ENCODE results near the gene CDH11. TPM values are rescaled to one million over a fixed set of nuclear protein-coding genes. Genes with fewer than 3 reads are reported as not detected.

Gene CDH11
- total and polyA plus RNA-seq, 10 donors: 4.3 to 721 (median 305) TPM

DNA sequence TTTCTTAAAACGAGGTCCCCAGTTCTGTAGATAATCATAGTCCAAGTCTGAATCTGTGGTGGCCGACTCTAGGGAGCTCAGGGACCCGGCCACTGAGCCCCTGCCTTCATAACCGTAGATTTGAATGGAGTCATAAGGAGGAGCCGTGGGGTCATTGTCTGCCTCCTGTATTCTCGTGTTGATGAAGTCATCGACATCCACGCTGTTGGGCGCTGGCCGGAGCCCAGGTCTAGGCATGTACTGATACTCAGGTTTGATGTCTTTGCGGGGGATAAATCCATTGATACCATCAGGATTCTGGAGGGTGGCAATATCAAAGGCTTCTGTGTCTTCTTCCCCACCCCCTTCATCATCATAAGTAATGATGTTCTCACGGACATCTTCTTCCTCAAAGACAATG lies 174.2 kb downstream of the CDH11 start:
- peaks cover 0 to 39% (median 6%) of the 10 kb centered on the region in 6 donors for H3K36me3 ChIP-seq
- 77 to 89% (median 83%) methylated on average over 12 of the region's 12 CpGs for WGBS, 5 donors
- no peaks in the 10 kb centered on the region for H3K27me3 ChIP-seq (replicated peaks in 1 of 7)
- intact Hi-C loops (cut with DNase I; ENCODE audit: low total_unique reads): no loop called here
- no peak for DNase-seq
- TF ChIP-seq CTCF (IDR thresholded peaks at IDR 0.05 in 8 of 11, conservative IDR thresholded peaks at IDR 0.05 in 3 of 11) (no peak), POLR2AphosphoS5 (IDR thresholded peaks at IDR 0.05) (no peak), POLR2A (IDR thresholded peaks at IDR 0.05) (no peak)
- peak overlapping the region in 1 of 8 donors; percentile 43 for H3K27ac ChIP-seq
- H3K4me1 ChIP-seq: no peaks in the 10 kb centered on the region
- H3K9me3 ChIP-seq: peaks cover 0 to 12% (median 2%) of the 10 kb centered on the region in 8 donors
- no peak overlapping the region for H3K4me3 ChIP-seq

- intact Hi-C loops (cut with DNase I; ENCODE audit: low total_unique reads): no loop called here
- no peaks in the 10 kb centered on the region for H3K27me3 ChIP-seq (replicated peaks in 1 of 7)
- H3K36me3 ChIP-seq: no peaks in the 10 kb centered on the region
- H3K4me3 ChIP-seq: no peak overlapping the region
- TF ChIP-seq CTCF (IDR thresholded peaks at IDR 0.05 in 8 of 11, conservative IDR thresholded peaks at IDR 0.05 in 3 of 11): no peak
- TF ChIP-seq POLR2AphosphoS5 (IDR thresholded peaks at IDR 0.05): no peak
- no peak for TF ChIP-seq POLR2A (IDR thresholded peaks at IDR 0.05)
- no peak overlapping the region for H3K27ac ChIP-seq
- 47 to 61% (median 49%) methylated on average over 2 of the region's 2 CpGs for WGBS, 5 donors
- H3K9me3 ChIP-seq: peaks cover 0 to 2% (median 0%) of the 10 kb centered on the region in 8 donors
- no peaks in the 10 kb centered on the region for H3K4me1 ChIP-seq
- no peak for DNase-seq
Measured at GRCh38 chr16:64933885-64934284, 188.0 kb downstream of the CDH11 start.

- DNase-seq: no peak
- TF ChIP-seq CTCF (IDR thresholded peaks at IDR 0.05 in 8 of 11, conservative IDR thresholded peaks at IDR 0.05 in 3 of 11): no peak
- no peak for TF ChIP-seq POLR2A (IDR thresholded peaks at IDR 0.05)
- TF ChIP-seq POLR2AphosphoS5 (IDR thresholded peaks at IDR 0.05): no peak
Measured at GRCh38 chr16:64926476-64926875, 195.4 kb downstream of the CDH11 start.

GRCh38 chr16:64925166-64925565 lies 196.7 kb downstream of the CDH11 start:
- Histone ChIP-seq H3K4me3 (no peak overlapping the region), H3K27ac (no peak overlapping the region), H3K4me1 (no peaks in the 10 kb centered on the region), H3K36me3 (no peaks in the 10 kb centered on the region), H3K9me3 (peaks cover 0 to 35% (median 21%) of the 10 kb centered on the region in 8 donors), H3K27me3 (replicated peaks in 1 of 7) (no peaks in the 10 kb centered on the region)
- intact Hi-C loops (cut with DNase I; ENCODE audit: low total_unique reads): no loop called here
- TF ChIP-seq POLR2A (IDR thresholded peaks at IDR 0.05) (no peak), CTCF (IDR thresholded peaks at IDR 0.05 in 8 of 11, conservative IDR thresholded peaks at IDR 0.05 in 3 of 11) (no peak), POLR2AphosphoS5 (IDR thresholded peaks at IDR 0.05) (no peak)
- DNase-seq: no peak

More at GRCh38 chr16:64926476-64926875, 195.4 kb downstream of the CDH11 start:
- no peaks in the 10 kb centered on the region for H3K27me3 ChIP-seq (replicated peaks in 1 of 7)
- H3K4me3 ChIP-seq: no peak overlapping the region
- intact Hi-C loops (cut with DNase I; ENCODE audit: low total_unique reads): no loop called here
- H3K4me1 ChIP-seq: no peaks in the 10 kb centered on the region
- WGBS, 5 donors: 73 to 97% (median 86%) methylated on average over 4 of the region's 4 CpGs
- H3K9me3 ChIP-seq: peaks cover 0 to 29% (median 21%) of the 10 kb centered on the region in 8 donors
- H3K27ac ChIP-seq: no peak overlapping the region
- no peaks in the 10 kb centered on the region for H3K36me3 ChIP-seq

Measured in spleen (tissue), 11 donors.